ENCODE results near the gene NNMT. TPM values are rescaled to one million over a fixed set of nuclear protein-coding genes. Genes with fewer than 3 reads are reported as not detected.

Gene NNMT
- total and polyA plus RNA-seq, 2 donors (not counting 3 experiments of a cell fraction or from before 2014, with no cell fraction given): 330 to 454 TPM

- CTCF ChIA-PET: interaction anchor here (1.0 to 7.6 kb wide), 3 partner anchors 12 to 166 kb away, joined by 3 to 51 read pairs (median 3); no protein-coding TSS in a partner anchor
- no peak overlapping the region for H3K4me3 ChIP-seq (replicated peaks in 1 of 3; ENCODE audit: insufficient read depth in 1 of 3, low read depth in 1 of 3, low read length in 3 of 3)
- FAIRE-seq: no peak
- DNase-seq (ENCODE audit: low read depth, low spot score): no peak
- no peaks in the 10 kb centered on the region for H3K4me1 ChIP-seq (ENCODE audit: control insufficient read depth, extremely low read depth, insufficient read depth, low read length)
- no peaks in the 10 kb centered on the region for H3K9me3 ChIP-seq (replicated peaks; ENCODE audit: control insufficient read depth, insufficient read depth, low read length)
- H3K36me3 ChIP-seq (ENCODE audit: control insufficient read depth in 2 of 2, extremely low read depth in 1 of 2, insufficient read depth in 2 of 2, low read length in 2 of 2): peaks cover 0 to 16% of the 10 kb centered on the region in 2 experiments
- intact Hi-C loops (cut with micrococcal nuclease) (no loop called here), dilution Hi-C loops (cut with MboI; ENCODE audit: extremely low pct_ligation_motif_present, low sequenced_read_pairs) (no loop called here)
- H2AFZ ChIP-seq (ENCODE audit: low read depth, low read length): no peak overlapping the region
- TF ChIP-seq CTCF (IDR thresholded peaks at IDR 0.05; ENCODE audit: extremely low read depth in 1 of 2, insufficient read depth in 1 of 2, low read depth in 1 of 2, low read length in 2 of 2) (no peak), MAX (IDR thresholded peaks at IDR 0.05; ENCODE audit: insufficient read depth, insufficient read length) (no peak), POLR2AphosphoS5 (IDR thresholded peaks at IDR 0.05; ENCODE audit: insufficient read depth, low read depth, low read length) (no peak), GATA2 (IDR thresholded peaks at IDR 0.05; ENCODE audit: insufficient read depth, insufficient read length, low read depth, low read length) (no peak), FOS (IDR thresholded peaks at IDR 0.05; ENCODE audit: borderline replicate concordance, insufficient read depth, low read length) (no peak), JUN (IDR thresholded peaks at IDR 0.05; ENCODE audit: borderline replicate concordance, insufficient read depth, insufficient read length, low read depth) (no peak), MYC (IDR thresholded peaks at IDR 0.05; ENCODE audit: low read depth, low read length) (no peak), POLR2A (IDR thresholded peaks at IDR 0.05; ENCODE audit: low read depth, low read length) (no peak), EZH2 (IDR thresholded peaks at IDR 0.05; ENCODE audit: borderline replicate concordance, low read depth, low read length, severe bottlenecking) (no peak)
- no peak overlapping the region for H3K9ac ChIP-seq (replicated peaks; ENCODE audit: extremely low read depth, insufficient read depth, low read length)
- H3K79me2 ChIP-seq (ENCODE audit: control insufficient read depth, insufficient read depth, low read length): no peaks in the 10 kb centered on the region
- H3K27ac ChIP-seq (ENCODE audit: insufficient read depth, low read depth, low read length): no peak overlapping the region
- H3K4me2 ChIP-seq (ENCODE audit: insufficient read depth, low read length): no peak overlapping the region
- no peaks in the 10 kb centered on the region for H3K9me1 ChIP-seq (replicated peaks; ENCODE audit: control insufficient read depth, extremely low read depth, insufficient read depth, low read length)
- no peaks in the 10 kb centered on the region for H3K27me3 ChIP-seq (ENCODE audit: control insufficient read depth in 2 of 2, insufficient read depth in 2 of 2, low read length in 2 of 2)
- H4K20me1 ChIP-seq (replicated peaks; ENCODE audit: control insufficient read depth, extremely low read depth, insufficient read depth, low read length): no peaks in the 10 kb centered on the region
- POLR2A ChIA-PET: no interaction called here
- BruUV-seq (replicated peaks): no TSS peak
These were observed 49.0 kb upstream of the NNMT start for GRCh38 chr11:114247070-114247789.

Measured in endothelial cell of umbilical vein (primary cell).